Keratinocyte (primary cell): Measurements from ENCODE around the gene CHST12.

Experiments used
- CTCF ChIP-seq, 3 experiments: IDR thresholded peaks in 1 of 3; conservative IDR thresholded peaks in 1 of 3; optimal IDR thresholded peaks in 1 of 3; 2 replicates in 2 of 3; 3 replicates in 1 of 3; pipeline versions ENCODE3 to v1.5.1; 2011; ENCODE audit warnings: low read length in 3 of 3, mild to moderate bottlenecking in 3 of 3, moderate library complexity in 2 of 3, control low read depth in 1 of 3, inconsistent platforms in 1 of 3; ENCODE audit not compliant: insufficient read depth in 2 of 3; ENCODE audit errors: extremely low read depth in 1 of 3
- EZH2 ChIP-seq: IDR thresholded peaks from one replicate; pipeline ENCODE4 v1.6.1; 2012; ENCODE audit warnings: inconsistent platforms, mild to moderate bottlenecking, low read length, moderate library complexity

- no peak for TF ChIP-seq CTCF (optimal IDR thresholded peaks at IDR 0.05 in 1 of 3, IDR thresholded peaks at IDR 0.05 in 1 of 3, conservative IDR thresholded peaks at IDR 0.05 in 1 of 3; ENCODE audit: extremely low read depth in 1 of 3, insufficient read depth in 2 of 3, low read length in 3 of 3)
- TF ChIP-seq EZH2, result no peak
Observed at GRCh38 chr7:2476776-2477446, 73.5 kb downstream of the CHST12 start.
